ENCODE results near the gene SF3B3.
A peak's percentile ranks its signal among the peaks of the same experiment; 100 is the strongest.
"Not testable (repeated sequence)": the region's sequence is repeated elsewhere in the genome, so short reads cannot be mapped to it uniquely, and the experiment has no call there.

SF3B3 gene

GRCh38 chr16:70511833-70512232 is 11.8 kb upstream of the SF3B3 start:
- DNase-seq: no peak

GRCh38 chr16:70512456-70512855 is 11.2 kb upstream of the SF3B3 start:
- no peak for DNase-seq

- DNase-seq: peak; percentile 63
These were observed 2.9 kb upstream of the SF3B3 start for GRCh38 chr16:70520612-70521297.

- DNase-seq: no peak
These were observed 1.2 kb upstream of the SF3B3 start for GRCh38 chr16:70522216-70523075.

- DNase-seq: peak; percentile 85
These were observed 407 bp upstream of the SF3B3 start, which contains the start of gene COG4 for GRCh38 chr16:70523076-70523742. COG4 (minus strand) TSS chr16:70523554; CDS start chr16:70523543, 11 bp downstream.

GRCh38 chr16:70524399-70524825 is 796 bp downstream of the SF3B3 start:
- DNase-seq: peak; percentile 12

- no peak for DNase-seq
These were observed 2.8 kb downstream of the SF3B3 start for GRCh38 chr16:70526403-70526802.

- no peak for DNase-seq
These were observed 3.8 kb downstream of the SF3B3 start for GRCh38 chr16:70527315-70527996.

- DNase-seq: peak; percentile 77
These were observed 5.6 kb downstream of the SF3B3 start for GRCh38 chr16:70529051-70529777.

GRCh38 chr16:70529954-70530353 is 6.3 kb downstream of the SF3B3 start:
- not testable (repeated sequence) for DNase-seq

- no peak for DNase-seq
These were observed 11.4 kb downstream of the SF3B3 start for GRCh38 chr16:70534971-70535370.

- DNase-seq: no peak
These were observed 17.4 kb downstream of the SF3B3 start for GRCh38 chr16:70540994-70541393.

- DNase-seq: no peak
These were observed 20.9 kb downstream of the SF3B3 start for GRCh38 chr16:70544548-70544947.

GRCh38 chr16:70548936-70549335 is 25.3 kb downstream of the SF3B3 start:
- DNase-seq: no peak

GRCh38 chr16:70550082-70550481 is 26.5 kb downstream of the SF3B3 start:
- DNase-seq: no peak

- DNase-seq: no peak
These were observed 28.2 kb downstream of the SF3B3 start for GRCh38 chr16:70551788-70552187.

- DNase-seq: no peak
These were observed 29.1 kb downstream of the SF3B3 start for GRCh38 chr16:70552675-70553074.

GRCh38 chr16:70553645-70554044 is 30.0 kb downstream of the SF3B3 start:
- DNase-seq: peak; percentile 89

GRCh38 chr16:70556063-70556462 is 32.4 kb downstream of the SF3B3 start:
- DNase-seq: no peak

GRCh38 chr16:70561623-70562022 is 38.0 kb downstream of the SF3B3 start:
- no peak for DNase-seq

GRCh38 chr16:70563636-70564035 is 40.0 kb downstream of the SF3B3 start:
- DNase-seq: no peak

GRCh38 chr16:70565053-70565452 is 41.4 kb downstream of the SF3B3 start:
- DNase-seq: no peak
